ENCODE results near the gene ENG.
"Not testable (repeated sequence)": the region's sequence is repeated elsewhere in the genome, so short reads cannot be mapped to it uniquely, and the experiment has no call there.

The ENG gene

DNA sequence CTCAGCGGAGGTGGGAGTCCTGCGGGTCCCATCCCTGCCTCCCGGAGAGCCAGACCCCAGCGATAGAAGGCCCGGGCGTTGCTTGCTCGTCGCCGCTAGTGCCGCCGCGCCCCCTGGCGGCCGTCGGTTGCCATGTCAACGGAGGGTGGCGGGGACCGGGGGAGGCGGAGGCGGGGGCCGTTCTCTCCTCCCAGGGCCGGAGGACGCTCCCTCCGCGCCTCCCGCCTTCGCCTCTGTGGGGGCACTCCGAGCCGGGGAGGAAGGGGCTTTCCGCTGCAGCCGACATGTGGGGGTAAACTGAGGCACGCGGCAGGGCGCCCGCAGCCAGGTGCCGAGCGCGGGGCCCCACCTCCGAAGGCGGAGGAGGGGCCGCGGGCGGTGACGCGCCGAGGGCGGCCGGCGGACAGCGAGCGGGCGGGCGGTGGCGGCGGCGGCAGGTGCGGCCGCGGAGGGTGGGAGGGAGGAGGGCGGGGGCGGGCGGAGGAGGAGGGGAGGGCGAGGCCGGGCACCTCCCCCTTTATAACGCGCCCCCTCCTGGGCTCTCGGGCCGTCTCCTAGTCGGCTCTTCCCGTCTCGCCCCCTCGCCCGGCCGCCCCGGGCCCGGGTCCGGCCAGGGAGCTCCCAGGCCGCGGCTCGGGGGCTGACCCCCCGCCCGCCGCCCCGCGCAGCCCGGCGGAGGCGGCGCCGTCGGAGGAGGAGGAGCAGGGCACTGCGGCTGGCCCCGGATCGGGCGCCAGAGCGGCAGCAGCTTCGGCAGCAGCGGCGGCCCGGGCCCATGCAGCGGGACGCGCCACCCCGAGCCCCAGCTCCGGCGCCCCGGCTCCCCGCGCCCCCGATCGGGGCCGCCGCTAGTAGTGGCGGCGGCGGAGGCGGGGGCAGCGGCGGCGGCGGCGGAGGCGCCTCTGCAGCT is 69.2 kb downstream of the ENG start:
- H3K4me3 ChIP-seq (ENCODE audit: low read depth, low read length), result peak overlapping the region; percentile 88
- TF ChIP-seq, protein P1, sequence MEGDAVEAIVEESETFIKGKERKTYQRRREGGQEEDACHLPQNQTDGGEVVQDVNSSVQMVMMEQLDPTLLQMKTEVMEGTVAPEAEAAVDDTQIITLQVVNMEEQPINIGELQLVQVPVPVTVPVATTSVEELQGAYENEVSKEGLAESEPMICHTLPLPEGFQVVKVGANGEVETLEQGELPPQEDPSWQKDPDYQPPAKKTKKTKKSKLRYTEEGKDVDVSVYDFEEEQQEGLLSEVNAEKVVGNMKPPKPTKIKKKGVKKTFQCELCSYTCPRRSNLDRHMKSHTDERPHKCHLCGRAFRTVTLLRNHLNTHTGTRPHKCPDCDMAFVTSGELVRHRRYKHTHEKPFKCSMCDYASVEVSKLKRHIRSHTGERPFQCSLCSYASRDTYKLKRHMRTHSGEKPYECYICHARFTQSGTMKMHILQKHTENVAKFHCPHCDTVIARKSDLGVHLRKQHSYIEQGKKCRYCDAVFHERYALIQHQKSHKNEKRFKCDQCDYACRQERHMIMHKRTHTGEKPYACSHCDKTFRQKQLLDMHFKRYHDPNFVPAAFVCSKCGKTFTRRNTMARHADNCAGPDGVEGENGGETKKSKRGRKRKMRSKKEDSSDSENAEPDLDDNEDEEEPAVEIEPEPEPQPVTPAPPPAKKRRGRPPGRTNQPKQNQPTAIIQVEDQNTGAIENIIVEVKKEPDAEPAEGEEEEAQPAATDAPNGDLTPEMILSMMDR (IDR thresholded peaks at IDR 0.05; ENCODE audit: low read depth, low read length), result peak; percentile 58

DNA sequence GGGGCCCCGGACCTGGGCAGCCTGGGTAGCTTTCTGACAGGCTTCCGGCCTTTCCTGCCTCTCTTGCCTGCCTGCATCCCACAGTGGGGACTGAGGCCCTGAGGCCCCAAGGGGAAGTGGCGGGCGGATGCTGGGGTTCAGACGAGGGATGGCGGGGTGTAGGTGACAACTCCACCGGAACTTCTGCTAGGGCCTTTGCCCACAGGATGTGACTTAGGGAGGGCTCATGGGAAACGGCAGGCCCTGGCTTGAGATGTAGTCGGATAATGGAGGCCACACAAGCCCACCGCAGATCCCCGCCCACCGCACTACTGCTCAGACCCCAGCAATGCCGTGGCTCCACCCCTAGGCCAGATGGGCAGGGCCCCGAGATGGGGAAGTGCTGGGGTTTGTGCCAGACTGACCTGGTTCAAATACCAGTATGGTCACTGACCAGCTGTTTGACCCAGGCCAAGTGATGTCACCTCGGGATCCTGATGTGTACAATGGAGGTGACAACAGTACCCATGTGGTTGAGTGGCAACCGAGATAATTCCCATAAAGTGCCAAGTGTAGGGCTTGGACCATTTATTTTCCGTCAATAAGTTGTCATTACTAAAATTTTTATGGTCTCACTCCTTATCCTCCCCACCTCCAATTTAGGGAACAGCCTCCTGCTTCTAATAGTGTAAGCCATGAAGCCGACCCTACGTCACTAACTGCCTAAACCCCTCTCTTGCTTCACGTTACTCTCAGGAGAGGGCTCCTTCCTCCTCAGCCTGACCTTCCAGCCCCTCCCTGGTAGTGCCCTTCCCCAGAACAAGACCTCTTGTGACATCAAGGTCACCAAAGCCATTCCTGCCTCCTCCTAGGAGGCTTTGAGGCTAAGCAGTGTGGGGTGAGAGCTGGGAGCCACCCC is 71.1 kb downstream of the ENG start:
- no peak overlapping the region for H3K4me3 ChIP-seq (ENCODE audit: low read depth, low read length)
- TF ChIP-seq, protein P1 (IDR thresholded peaks at IDR 0.05; ENCODE audit: low read depth, low read length), result no peak

DNA sequence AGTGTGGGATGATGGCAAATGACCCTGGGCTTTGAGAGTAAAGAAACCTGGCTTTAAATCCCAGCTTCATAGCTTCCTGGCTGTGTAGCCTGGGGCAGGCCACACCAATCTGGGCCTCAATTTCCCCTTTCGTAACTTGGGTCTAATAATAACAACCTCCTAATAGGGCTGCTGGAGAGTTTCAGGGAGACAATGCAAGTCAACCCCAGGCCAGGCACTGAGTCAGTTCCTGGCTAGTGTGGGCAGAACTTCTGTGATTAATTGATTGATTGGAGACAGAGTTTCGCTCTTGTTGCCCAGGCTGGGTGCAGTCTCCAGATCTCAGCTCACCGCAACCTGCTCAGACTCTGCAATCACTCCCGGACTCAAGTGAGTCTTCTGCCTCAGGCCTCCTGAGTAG is 72.7 kb downstream of the ENG start:
- TF ChIP-seq, protein P1 (IDR thresholded peaks at IDR 0.05; ENCODE audit: low read depth, low read length), result no peak

DNA sequence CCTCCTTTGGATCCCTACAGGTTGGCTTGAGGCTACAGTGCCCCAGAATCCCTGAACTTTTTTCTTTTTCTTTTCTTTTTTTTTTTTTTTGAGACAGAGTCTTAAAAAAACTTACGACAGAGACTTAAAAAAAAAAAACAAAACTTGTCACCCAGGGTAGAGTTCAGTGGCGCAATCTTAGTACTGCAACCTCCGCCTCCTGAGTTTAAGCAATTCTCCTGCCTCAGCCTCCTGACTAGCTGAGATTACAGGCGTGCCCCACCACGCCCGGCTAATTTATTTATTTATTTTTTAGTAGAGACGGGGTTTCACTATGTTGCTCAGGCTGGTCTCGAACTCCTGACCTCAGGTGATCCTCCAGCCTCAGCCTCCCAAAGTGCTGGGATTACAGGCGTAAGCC is 73.5 kb downstream of the ENG start:
- not testable (repeated sequence) for H3K4me3 ChIP-seq (ENCODE audit: low read depth, low read length)

More for the DNA sequence above, 72.7 kb downstream of the ENG start:
- H3K4me3 ChIP-seq (ENCODE audit: low read depth, low read length), result no peak overlapping the region

DNA sequence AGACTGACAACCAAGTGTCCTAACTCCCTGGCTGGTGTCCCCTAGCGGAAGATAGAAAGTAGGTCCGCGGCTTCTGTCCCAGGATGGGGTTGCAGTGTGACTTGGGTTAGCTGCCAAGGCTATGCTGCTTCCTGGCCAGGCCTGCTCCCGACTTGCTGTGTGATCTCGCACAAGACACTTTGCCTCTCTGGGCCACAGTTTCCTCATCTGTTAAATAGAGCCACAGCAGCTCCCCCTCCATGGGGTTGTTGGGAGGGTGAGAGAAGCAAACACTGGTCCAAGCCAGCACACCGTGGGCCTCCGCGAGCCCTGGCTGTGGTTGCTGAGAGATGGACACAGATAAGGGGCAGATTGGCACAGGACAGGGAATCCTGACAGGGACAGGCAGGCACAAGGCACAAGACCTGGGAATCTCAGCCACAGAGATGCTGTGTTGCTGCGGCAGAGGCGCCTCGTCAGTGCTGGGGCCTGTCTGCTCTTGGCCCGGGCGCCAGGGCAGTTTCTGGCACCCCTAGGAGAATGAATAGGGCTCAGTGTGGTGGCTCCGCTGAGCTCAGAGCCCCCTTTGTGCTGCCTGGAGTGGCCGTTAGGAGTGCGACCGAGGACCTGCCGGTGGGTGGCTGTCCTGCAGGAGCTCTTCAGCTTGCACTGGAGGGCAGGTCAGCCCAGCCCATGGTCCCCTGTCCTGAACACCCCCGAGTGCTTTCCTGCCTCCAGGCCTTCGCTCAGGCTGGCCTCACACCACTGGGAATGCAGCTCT is 74.2 kb downstream of the ENG start:
- TF ChIP-seq, protein P1 (IDR thresholded peaks at IDR 0.05; ENCODE audit: low read depth, low read length), result no peak
- no peak overlapping the region for H3K4me3 ChIP-seq (ENCODE audit: low read depth, low read length)

DNA sequence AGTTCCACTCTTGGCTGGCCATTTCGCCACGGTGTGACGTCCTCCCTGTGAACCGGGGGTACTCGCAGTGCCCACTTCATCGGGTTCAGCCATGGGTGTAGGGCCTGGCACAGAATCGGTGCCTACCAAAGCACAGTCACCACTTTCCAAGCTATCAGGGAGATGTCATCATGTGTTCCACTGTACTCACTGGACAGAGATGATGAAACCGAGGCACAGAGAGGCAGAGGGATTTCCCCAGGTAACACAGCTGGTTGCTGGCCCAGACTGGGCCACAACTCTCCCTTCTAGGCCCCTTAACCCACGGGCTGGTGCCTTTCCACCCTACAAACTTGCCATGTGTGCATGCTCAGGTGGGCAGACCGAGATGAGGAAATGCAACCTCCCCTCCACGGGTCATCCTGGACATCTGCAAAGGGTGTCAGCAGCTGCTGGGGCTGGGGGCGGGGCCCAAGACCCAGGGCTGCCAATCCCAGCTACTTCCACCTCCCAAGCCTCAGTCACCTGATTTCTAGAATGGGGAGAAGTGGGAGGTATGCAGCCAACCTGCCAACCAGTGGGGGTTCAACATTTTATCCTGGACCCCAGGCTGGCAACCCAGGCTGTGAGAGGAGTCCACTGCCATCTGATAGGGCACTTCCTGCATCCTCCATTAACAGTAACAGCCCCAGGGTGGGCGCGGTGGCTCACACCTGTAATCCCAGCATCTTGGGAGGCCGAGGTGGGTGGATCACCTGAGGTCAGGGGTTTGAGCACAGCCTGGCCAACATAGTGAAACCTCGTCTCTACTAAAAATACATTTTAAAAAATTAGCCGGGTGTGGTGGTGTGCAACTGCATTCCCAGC is 75.1 kb downstream of the ENG start:
- TF ChIP-seq, protein P1 (IDR thresholded peaks at IDR 0.05; ENCODE audit: low read depth, low read length), result no peak
- no peak overlapping the region for H3K4me3 ChIP-seq (ENCODE audit: low read depth, low read length)

Measured in WI38 (cell line).